ENCODE data around the gene CEP128.

The CEP128 gene

DNA sequence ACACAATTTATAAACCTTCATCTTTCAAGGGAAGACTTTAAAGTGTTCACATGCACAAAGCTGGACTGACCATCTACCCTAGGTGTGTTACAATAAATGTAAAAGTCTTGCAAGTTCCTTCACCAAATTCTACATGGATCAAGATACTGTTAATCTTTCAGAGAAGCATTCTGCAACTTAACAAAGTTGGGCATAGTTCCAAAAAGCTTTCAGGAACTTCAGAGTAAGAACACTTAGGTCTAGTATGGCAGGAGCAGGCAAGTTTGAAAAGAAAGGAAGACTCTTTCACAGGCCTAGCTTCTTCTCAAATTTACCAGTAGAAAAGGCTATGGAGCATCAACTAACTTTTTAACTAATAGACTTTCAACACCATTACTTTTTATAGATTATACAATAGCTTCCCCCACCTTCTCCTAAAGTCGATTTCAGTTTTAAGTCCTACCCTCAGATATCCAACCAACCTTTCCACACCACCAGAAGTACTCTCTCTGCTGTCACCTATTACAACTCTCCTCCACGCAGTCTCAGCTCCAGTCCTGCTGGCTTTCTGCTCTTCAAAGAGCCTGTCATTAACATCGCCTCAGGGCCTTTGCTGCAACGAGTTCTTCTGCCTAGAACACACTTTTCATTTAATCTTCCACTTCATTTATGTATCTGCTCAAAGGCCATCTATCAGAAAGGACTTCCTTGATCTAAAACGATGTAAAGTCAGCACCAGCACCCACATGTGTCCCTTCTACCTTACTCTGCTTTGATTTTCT, 333.9 kb downstream of the CEP128 start:
- no peak for DNase-seq (ENCODE audit: low read depth)

DNA sequence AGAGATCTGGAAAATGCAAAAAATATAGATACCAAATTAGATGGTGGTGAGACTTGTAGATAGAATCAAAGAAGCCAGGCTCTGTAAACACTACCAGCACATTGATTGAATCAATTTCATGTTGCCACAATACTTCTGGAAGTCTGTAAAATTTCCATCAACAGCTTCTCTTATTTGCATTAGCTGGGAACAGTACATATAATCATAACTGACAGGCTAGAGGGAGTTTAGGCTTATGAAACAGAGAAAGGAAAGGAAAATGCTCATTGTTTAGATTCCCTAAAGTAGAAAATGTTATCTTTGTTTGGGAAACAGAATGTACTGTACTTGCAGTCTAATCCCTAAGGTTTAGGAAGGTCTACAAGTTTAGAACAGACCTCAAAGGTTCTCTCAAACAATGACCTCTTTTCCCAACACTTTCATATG, 335.2 kb downstream of the CEP128 start:
- no peak for DNase-seq (ENCODE audit: low read depth)

DNA sequence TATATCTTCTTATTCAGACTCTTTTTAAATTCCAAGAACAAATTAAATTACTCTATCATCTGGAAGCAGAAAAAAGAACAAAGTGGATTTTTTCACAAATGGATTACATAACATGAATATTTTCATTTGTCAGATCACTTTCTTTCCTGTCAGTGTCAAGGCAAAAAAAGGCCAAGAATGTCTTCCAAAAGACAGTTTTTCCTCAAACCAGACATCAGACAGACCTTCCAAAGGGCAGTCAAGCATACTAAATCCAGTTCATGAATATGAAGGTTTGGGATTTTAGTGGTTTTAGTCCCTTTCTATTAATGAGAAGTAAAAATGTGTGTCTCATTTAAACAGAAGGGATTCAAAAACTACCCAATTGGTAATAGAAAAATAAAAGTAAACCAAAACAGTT, 336.0 kb downstream of the CEP128 start:
- no peak for DNase-seq (ENCODE audit: low read depth)

DNA sequence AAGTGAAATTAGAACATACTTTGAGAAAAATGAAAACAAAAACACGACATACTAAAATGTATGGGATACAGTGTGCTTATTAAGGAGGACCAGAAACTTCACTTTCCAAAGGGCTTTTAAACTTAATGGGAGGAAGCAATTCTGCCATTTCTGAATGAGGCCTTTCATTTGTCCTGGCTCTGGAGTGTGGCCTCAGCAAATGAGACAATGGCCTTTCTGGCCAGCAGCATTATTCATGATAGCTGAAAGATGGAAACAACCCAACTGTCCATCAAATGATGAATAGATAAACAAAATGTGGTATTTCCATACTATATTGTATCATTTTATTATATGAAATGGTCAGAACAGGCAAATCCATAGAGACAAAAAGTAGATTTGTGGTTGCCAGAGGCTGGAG, 338.6 kb downstream of the CEP128 start:
- no peak for DNase-seq (ENCODE audit: low read depth)

DNA sequence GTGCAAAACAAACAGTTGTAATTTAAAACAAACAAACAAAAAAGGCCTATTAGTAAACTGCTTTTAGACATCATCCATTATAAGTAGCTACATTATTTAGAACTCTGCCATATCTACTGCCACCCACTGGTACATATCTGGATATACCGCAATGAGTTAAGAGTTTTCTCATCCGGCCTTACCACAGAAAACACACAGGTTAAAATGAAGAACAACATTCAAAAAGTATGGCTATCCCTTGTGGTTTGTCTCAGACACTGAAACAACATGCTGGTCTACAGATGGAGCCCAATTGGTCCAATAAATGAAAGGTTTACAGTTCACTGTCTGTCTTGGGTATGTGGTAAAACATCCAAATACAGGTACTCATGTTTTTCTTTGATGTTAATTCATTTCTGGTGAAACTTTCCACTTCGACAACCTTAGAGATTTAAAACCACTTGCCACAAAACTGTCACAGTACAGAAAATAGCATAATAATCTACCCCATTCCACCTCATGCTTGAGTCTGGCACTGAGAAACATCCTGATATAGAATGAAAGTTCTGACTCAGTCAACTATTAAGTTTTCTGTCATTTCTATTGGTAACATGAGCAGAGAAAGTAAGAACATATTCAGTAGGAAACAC, 354.3 kb downstream of the CEP128 start:
- DNase-seq (ENCODE audit: low read depth), result no peak

DNA sequence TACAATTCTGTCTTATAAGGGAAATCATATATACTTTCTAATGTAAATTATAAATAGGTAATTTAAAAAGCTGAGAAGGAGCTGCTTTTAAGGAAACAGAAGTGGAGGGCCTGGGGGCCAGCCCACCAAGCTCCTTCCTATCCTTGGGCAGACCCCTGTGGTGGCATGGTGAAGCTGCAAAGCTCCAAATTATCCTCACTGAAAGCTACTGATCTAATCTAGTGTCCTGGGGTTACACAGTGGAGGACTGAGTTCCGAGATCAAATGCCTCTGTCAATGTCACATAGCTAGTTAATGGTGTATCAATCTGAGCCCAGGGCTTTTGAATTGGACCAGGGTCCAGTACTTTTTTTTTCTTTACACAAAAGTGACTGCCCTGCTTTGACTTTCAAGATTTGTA, 355.4 kb downstream of the CEP128 start:
- no peak for DNase-seq (ENCODE audit: low read depth)

DNA sequence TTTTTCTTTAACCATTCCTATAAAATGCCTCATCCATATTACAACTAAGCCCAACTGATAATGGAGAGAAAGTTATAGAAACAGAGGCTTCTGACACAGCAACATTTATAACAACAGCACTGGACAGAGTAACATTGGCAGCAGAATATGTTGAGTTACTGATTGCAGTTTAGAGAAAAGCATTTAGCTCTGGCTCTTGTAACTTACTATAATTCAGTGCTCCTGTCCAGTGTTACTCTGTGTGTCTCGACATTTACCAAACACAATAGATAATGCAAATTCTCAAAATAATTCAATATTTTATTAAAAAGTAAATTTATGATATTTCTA, 356.1 kb downstream of the CEP128 start:
- DNase-seq (ENCODE audit: low read depth), result no peak

DNA sequence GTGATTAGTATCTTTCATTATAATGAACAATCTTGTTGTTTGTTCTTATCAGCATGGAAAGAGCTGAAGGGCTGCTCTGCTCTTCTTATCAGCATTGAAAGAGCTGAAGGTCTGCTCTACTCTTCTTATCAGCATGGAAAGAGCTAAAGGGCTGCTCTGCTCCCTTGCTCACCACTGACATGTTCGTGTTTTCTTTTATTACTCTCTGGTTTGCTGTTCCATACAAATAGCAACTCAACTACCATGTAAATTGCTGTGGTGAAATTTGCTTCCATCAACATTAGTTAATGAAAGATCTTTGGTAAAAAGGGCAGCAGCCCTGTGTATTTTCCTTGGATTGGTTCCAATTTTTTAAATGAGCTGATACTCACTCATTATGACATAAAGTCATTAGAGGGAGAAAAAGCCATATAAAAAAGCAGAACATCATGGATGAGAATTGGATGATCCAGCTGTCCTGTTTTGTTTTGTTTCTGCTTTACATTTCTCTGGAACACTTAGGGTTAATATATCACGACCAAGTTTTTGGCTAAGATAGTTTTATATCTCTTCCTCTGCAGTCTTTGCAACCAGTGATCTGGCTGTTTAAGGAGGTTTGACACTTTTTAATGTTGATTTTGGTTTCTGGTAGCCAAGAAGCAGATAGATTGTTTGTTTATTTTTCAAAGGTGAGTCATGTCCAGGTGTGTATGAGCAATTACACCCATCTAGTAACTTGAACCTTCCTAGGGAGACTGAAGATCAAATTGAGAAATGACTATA, 356.6 kb downstream of the CEP128 start:
- DNase-seq (ENCODE audit: low read depth), result no peak

DNA sequence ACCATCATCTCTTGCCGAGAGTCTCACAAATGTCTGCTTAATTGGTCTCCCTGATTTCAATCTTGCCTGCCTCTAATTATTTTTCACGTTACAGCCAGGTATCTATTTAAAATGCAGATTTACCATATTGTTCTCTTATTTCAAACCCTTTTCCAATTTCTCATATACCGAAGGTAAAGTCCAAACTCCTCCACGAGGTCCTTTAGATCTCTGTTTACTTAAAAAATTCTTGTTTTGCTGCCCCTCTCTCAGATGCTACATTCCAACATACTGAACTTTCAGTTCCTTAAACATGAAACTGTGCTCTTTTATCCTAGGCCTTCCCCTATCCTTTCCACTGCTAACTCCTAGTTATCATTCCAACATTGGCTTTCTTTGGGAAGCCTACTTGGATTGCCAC, 363.9 kb downstream of the CEP128 start:
- no peak for DNase-seq (ENCODE audit: low read depth)

DNA sequence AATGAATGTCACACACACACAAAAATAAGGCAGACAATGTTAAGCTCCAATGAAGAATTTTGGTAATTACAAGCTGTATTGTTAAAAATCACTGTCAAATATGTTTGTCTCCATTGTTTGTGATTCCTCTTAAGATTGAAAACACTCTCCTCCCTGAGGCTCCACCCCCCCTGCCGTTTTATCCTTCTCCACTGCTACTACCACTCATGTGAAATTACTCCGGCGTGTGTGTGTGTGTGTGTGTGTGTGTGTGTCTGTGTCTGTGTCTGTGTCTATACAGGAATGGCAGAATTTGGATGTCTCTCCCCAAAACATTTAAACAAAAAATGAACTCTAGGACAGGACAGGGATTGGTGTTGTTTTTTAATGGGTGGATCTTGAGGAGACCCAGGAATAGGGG, 365.1 kb downstream of the CEP128 start:
- no peak for DNase-seq (ENCODE audit: low read depth)

DNA sequence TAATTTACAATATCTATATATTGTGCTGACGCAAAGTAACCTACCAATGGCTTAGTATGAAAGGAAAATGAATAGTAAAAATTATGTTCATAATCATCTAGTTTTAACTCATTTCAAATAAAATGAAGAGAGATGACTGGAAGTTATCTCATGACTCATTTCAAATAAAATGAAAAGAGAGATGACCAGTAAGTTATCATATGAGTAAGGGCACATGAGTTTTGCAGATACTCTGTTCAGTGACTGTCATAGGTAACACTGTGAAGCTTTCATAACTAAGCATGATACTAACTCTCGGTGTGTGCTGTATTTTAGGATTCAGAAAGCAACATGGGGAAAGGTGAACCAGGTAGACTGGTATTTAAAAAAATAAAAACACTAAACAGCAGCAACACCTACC, 365.8 kb downstream of the CEP128 start:
- no peak for DNase-seq (ENCODE audit: low read depth)

DNA sequence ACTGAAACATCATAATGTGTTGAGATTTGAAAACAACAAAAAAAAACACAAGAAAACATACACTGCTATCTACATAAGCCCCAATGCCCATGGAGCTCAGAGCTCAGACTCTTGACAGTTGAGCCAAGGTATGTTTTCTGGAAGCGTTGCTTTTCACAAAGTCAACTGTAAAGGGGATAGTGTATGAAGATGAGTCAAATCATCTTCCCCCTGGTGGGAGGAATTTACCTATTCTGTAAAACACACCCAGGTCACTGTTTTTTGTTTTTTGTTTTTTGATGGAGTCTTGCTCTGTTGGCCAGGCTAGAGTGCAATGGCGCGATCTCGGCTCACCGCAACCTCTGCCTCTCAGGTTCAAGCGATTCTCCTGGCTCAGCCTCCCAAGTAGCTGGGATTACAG, 368.9 kb downstream of the CEP128 start:
- no peak for DNase-seq (ENCODE audit: low read depth)

DNA sequence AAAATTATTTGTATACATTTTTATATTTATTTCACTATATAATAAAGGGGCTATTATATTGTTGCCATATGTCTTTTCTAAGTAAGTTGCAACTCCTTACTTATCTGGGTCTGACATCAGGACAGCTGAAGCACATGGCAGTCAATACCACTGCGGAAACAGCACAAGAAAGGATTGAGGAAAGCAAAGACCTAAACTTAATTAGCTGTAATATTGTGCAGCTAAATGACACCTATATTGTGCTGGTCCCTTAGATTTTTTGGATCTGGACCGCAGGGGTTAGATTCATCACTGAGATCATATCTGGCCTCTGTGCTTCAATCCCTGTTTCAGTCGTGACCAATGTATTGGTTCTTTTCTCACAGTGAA, 370.6 kb downstream of the CEP128 start:
- DNase-seq (ENCODE audit: low read depth), result no peak

DNA sequence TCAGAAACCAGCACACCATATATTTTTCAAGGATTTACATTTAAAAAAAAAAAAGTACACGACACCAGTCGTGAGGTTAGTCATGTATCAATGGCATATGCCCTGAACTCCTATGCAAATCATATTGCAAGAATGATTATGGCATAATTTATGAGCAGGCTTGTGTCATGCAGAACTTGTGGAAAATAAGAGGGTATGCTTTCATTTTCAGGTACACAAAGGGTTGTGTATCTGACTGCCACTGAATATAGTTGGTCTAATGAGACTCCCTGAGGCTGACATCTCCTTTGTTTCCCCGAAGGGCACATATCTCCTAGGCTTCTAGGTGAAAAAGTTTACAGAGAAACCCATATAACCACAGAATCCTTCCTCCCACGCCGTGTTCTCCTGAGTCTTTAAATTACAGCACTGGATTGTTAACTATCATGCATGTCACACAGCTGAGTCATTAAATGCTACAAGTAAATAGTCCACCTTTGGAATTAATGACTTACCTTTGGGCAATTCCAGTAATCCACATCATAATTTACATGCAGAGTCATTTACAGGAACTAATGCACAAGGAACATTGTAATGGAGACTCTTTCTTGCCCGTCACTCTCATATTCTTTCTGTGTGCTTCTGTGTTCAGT, 373.5 kb downstream of the CEP128 start:
- DNase-seq (ENCODE audit: low read depth), result peak; percentile 56

DNA sequence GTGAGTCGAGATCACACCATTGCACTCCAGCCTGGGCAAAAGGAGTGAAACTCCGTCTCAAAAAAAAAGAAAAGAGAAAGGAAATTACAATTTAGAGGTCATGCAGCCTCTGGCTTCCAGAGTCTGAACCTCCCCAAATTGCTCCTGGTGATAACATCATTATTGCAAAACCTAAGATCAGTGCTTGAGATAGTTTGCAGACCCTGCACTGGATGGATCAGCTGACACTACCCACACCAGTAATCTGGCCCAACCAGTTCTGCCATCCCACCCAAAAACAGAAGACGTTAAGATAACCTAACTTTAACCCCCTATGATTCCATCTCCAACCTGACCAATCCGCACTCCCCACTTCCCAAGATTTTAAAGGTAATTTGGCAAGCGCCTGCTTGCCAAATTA, 376.5 kb downstream of the CEP128 start:
- DNase-seq (ENCODE audit: low read depth), result no peak

DNA sequence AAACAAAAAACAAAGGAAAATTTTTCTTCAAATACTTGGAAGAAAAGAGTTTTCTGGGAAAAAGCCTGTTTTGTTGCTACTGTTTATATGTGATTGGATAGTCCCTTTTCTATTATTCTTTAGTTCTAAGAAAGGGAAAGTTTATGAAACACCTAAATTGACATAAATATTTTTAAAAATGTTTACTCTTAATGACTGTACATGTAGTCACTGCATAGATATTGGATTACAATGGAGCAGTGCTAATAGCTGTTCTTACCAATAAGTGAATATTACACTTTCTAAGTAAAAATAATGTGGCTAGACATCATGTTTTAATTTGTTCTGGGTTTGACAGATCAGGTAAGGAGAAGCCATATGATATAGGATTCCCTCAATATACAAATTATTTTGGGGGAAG, 377.5 kb downstream of the CEP128 start:
- DNase-seq (ENCODE audit: low read depth), result no peak

DNA sequence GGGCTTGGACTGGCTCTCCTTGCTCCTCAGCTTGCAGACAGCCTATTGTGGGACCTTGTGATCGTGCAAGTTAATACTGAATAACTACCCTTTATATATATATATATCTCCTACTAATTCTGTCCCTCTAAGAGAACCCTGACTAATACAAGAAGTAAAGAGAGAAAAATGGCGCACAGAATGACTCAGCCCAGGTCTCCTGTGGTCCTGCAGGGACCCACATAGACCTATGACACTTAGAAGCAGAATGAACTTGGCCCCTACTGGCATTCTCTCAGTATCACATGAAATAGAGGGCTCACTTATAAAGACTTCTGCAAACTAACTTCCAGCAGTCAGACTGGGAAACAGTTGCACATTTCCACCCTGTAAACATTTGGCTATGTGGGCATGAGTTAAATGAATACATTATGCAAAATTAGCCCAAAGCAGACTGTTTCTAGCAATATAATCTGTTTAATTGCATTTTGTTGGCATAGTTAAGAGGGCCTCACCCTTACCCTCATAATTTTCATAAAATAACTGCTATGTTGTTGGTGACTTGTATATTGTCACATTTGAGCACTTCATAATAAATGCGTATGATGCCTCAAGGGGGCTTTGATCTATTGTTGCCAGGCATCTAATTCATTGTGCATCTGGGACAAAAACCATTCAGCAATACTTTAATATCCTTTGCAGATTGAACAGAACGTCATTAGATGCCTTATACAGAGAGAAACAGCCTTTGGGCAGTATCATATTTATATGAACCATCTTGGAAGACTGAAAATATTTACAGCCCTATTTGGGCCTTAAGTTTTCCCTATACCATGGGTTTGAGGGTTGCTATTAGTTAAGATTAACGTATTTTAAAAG, 380.5 kb downstream of the CEP128 start:
- DNase-seq (ENCODE audit: low read depth), result no peak

DNA sequence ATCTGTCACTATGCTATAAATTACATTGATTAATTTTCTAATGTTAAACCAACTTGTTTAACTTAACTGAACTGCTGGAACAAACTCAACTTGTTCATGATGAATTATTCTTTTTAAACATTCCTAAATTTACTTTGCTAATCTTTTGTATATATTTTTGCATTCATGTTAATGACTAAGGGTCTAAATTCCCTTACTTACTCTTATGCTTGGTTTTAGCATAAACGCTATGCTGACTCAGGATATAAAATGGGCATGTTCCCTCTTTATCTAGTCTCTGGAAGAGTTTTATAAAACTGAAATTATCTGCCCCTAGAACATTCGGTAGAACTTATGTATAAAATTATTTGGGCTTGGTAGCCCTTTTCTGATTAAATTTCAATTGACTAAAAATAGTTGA, 387.4 kb downstream of the CEP128 start:
- DNase-seq (ENCODE audit: low read depth), result no peak

DNA sequence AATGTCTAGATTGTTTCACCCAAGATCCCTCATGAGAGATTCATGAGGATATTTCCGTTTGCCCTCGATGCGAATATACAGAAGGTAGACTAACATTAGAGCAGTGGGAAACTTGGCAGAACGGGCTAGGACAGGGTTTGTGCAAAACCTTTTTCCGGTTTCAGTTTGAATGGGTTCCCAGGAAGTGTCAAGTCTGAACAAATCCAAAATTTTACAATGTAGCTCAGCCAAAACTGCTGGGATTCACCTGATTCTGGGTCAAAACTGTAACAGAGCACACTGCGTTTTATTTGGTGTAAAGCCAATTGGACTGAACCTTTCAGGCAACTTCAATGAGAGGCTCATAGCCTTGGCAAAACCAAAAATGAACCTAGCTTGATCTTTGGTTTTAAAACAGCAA, 392.4 kb downstream of the CEP128 start:
- DNase-seq (ENCODE audit: low read depth), result no peak

DNA sequence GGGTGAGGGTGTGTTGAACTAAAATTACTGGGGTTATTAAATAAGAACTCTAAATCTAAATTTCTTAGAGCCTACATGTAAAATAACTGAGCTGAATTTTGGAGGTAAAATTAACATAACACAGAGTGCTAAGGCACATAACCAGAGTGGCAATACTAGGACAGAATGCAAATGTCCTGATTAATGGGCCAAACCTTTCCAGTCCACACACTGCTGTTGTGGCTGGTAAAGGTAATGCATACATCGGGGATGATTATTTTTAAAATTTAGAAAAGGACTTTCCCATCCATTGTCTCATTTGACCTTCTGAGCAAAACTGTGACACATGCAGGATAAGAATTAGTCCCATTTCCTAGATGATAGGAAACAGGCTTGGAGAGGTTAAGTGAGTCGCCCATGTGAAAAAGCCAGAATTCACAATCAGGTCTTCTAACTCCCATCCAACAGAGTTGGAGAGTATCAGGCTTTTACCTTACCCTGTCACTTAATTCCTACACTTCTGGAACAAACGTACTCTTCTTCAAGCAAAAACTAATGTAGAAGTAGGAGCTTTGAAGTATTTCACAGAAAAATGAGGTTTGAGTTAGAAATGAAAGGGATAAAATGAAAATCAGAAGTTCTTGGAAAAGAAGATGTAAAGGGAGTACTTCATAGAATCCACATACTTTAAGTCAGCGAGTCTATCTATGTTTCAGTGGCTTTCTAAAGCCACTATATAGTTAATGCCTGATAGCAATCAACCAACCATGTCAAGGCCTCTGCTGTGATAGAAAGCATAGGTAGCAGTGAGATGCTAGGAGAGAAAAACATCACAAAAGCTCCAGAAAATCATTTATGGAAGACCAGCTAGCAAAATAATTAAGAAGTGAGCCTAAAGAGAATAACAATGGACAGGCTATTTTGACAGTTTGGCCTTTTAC, 395.3 kb downstream of the CEP128 start:
- DNase-seq (ENCODE audit: low read depth), result no peak

DNA sequence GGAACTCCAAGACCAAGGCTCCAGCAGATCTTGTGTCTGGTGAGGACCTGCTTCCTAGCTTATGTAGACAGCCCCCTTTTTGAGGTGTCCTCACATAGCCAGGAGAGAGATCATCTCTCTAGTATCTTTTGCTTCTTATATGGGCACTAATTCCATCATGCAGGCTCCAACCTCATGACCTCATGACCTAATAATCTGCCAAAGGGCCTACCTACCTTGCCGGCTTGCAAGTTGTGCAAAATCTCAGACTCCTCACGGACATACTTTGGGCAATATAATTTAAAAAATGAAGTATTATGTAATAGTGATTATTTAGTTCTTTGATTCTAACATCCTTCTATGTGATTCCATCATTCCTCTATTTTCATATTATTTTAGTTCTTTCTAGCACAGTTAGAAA, 397.2 kb downstream of the CEP128 start:
- no peak for DNase-seq (ENCODE audit: low read depth)
